Measurements from ENCODE around the gene ZNF664.
"Not testable (repeated sequence)": the region's sequence is repeated elsewhere in the genome, so short reads cannot be mapped to it uniquely, and the experiment has no call there.

DNA sequence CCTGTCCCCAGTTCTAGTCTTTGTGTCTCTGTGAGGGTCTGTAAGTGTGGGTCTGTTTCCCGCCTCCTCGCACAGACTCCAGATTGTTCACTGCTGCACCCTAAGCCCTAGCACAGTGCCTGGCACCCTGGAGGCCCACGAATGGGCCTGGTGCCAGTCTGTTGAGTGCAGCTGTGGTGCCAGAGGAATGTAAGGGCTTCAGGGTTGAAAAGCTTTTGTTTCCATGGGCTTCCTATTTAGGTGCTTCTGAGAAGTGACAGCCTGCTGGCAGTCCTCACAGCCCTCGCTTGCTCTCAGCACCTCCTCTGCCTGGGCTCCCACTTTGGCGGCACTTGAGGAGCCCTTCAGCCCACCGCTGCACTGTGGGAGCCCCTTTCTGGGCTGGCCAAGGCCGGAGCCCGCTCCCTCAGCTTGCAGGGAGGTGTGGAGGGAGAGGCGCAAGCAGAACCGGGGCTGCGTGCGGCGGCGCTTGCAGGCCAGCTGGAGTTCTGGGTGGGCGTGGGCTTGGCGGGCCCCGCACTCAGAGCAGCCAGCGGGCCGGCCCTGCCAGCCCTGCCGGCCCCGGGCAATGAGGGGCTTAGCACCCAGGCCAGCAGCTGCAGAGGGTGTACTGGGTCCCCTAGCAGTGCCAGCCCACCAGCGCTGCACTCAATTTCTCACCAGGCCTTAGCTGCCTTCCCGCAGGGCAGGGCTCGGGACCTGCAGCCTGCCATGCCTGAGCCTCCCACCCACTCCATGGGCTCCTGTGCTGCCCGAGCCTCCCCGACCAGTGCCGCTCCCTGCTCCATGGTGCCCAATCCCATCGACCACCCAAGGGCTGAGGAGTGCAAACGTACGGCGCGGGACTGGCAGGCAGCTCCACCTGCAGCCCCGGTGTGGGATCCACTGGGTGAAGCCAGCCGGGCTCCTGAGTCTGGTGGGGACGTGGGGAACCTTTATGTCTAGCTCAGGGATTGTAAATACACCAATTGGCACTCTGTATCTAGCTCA lies 26.2 kb upstream of the ZNF664 start:
- TF ChIP-seq POLR2A (IDR thresholded peaks at IDR 0.05; ENCODE audit: low read length); GATA1 (IDR thresholded peaks at IDR 0.05; ENCODE audit: low read depth, low read length): not testable (repeated sequence)

All from erythroblast (primary cell).